Right renal cortex interstitium (tissue), 3 donors: ENCODE results near the gene PHACTR4. TPM values are rescaled to one million over a fixed set of nuclear protein-coding genes. Genes with fewer than 3 reads are reported as not detected.
"Not testable (repeated sequence)": the region's sequence is repeated elsewhere in the genome, so short reads cannot be mapped to it uniquely, and the experiment has no call there.

Source experiments
- DNase-seq, 3 donors: peaks; one replicate each; pipeline ENCODE4 v3.0.0-alpha.2; 2013; ENCODE audit warnings: low read depth in 3 of 3, low spot score in 2 of 3
- polyA plus RNA-seq, 3 donors: library from polyadenylated mRNA; unstranded; fragments of 120-200 nt; gene quantifications; one replicate each; pipeline ENCODE4 v1.2.1, GENCODE V29; 2013; ENCODE audit not compliant: insufficient read length in 3 of 3

The PHACTR4 gene
- polyA plus RNA-seq, 3 donors = 81.3 to 95.9 (median 91.8) TPM

GRCh38 chr1:28370239-28371009 lies 884 bp downstream of the PHACTR4 start:
- peak in 1 of 3 donors; percentile 32 for DNase-seq

- no peak for DNase-seq
Measured at GRCh38 chr1:28371010-28371377, 1.5 kb downstream of the PHACTR4 start.

- DNase-seq = not testable (repeated sequence)
Measured at GRCh38 chr1:28373450-28373849, 3.9 kb downstream of the PHACTR4 start.

GRCh38 chr1:28374297-28374696 lies 4.8 kb downstream of the PHACTR4 start:
- no peak for DNase-seq

GRCh38 chr1:28375598-28375997 lies 6.1 kb downstream of the PHACTR4 start:
- DNase-seq = not testable (repeated sequence)

- DNase-seq = not testable (repeated sequence)
Measured at GRCh38 chr1:28376195-28376594, 6.7 kb downstream of the PHACTR4 start.

GRCh38 chr1:28378906-28379305 lies 9.4 kb downstream of the PHACTR4 start:
- DNase-seq = no peak

- no peak for DNase-seq
Measured at GRCh38 chr1:28380394-28380793, 10.9 kb downstream of the PHACTR4 start.

- not testable (repeated sequence) for DNase-seq
Measured at GRCh38 chr1:28383785-28384184, 14.2 kb downstream of the PHACTR4 start.

- DNase-seq = no peak
Measured at GRCh38 chr1:28392027-28392652, 22.6 kb downstream of the PHACTR4 start.

- no peak for DNase-seq
Measured at GRCh38 chr1:28394136-28394535, 24.6 kb downstream of the PHACTR4 start.

- DNase-seq = no peak
Measured at GRCh38 chr1:28395181-28395580, 25.6 kb downstream of the PHACTR4 start.

GRCh38 chr1:28401760-28402159 lies 32.2 kb downstream of the PHACTR4 start:
- no peak for DNase-seq

- DNase-seq = no peak
Measured at GRCh38 chr1:28409090-28409489, 39.5 kb downstream of the PHACTR4 start.

GRCh38 chr1:28411656-28412055 lies 42.1 kb downstream of the PHACTR4 start:
- no peak for DNase-seq

- no peak for DNase-seq
Measured at GRCh38 chr1:28412731-28413130, 43.2 kb downstream of the PHACTR4 start.

GRCh38 chr1:28416509-28417194 lies 47.1 kb downstream of the PHACTR4 start:
- DNase-seq = no peak

GRCh38 chr1:28417441-28417922 lies 47.9 kb downstream of the PHACTR4 start:
- DNase-seq = no peak

- no peak for DNase-seq
Measured at GRCh38 chr1:28417926-28418637, 48.5 kb downstream of the PHACTR4 start.

- DNase-seq = no peak
Measured at GRCh38 chr1:28421744-28422143, 52.2 kb downstream of the PHACTR4 start.

GRCh38 chr1:28426831-28427230 lies 57.3 kb downstream of the PHACTR4 start:
- no peak for DNase-seq
